ENCODE measurements around the gene RLBP1. TPM values are rescaled to one million over a fixed set of nuclear protein-coding genes. Genes with fewer than 3 reads are reported as not detected.

The RLBP1 gene
- total RNA-seq, 4 donors from 2014 or later, result not detected

DNA sequence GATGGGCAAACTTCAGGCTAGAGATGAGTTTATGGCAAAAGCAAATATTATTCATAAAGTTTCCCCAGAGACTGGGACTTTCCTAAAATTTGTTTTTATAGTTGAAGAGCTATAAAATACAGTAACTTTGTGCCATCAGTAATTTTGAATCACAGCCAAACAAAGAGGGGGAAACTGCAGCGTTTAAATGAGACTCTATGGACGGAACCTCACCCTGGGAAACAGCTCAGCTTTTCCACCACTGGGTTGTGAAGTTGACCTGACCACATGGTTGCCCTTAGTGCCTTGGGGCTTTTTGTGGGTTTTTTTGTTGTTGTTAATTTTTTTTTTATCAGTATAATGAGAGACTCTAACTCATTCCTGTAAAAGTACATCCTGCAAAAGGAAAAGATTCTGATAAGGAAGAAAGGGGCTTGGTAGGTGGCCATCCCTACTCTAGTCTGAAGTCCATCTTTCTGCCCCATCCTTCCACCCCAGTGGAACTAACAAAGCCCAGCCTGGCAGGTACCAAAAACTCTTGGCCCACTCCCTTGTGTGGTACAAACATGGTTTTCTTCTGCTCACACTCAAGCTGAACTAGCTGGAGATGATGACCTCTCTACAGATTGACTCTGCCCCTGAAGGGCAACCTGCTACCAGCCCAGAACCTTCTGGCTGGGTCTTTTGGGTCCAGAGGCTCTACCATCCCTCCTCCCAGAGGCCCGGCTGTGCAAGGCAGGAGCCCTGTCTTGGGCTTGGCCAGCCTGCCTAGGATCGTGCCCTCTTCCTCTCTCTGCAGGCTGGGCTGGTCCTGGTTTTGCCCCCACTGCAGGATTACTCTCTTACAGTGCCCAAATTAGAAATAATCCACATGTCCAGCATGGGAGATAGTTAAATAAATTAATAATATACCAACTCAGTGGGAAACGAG is 41.2 kb downstream of the RLBP1 start:
- Histone ChIP-seq H3K4me1 (peaks cover 0 to 9% (median 0%) of the 10 kb centered on the region in 3 donors), H3K27ac (no peak overlapping the region), H3K4me3 (no peak overlapping the region), H3K9me3 (no peaks in the 10 kb centered on the region), H3K36me3 (peaks cover 3 to 90% (median 28%) of the 10 kb centered on the region in 3 donors), H3K27me3 (no peaks in the 10 kb centered on the region)
- TF ChIP-seq POLR2A (IDR thresholded peaks at IDR 0.05), result no peak
- TF ChIP-seq, protein P1, sequence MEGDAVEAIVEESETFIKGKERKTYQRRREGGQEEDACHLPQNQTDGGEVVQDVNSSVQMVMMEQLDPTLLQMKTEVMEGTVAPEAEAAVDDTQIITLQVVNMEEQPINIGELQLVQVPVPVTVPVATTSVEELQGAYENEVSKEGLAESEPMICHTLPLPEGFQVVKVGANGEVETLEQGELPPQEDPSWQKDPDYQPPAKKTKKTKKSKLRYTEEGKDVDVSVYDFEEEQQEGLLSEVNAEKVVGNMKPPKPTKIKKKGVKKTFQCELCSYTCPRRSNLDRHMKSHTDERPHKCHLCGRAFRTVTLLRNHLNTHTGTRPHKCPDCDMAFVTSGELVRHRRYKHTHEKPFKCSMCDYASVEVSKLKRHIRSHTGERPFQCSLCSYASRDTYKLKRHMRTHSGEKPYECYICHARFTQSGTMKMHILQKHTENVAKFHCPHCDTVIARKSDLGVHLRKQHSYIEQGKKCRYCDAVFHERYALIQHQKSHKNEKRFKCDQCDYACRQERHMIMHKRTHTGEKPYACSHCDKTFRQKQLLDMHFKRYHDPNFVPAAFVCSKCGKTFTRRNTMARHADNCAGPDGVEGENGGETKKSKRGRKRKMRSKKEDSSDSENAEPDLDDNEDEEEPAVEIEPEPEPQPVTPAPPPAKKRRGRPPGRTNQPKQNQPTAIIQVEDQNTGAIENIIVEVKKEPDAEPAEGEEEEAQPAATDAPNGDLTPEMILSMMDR (IDR thresholded peaks at IDR 0.05), result no peak
- intact Hi-C loops (cut with DNase I), result loop anchor here (10.0 kb wide), 1 partner anchor 275 kb away; no protein-coding TSS in a partner anchor
- DNase-seq, result no peak
- WGBS, 2 donors, result 51 to 60% methylated on average over 3 of the region's 5 CpGs

DNA sequence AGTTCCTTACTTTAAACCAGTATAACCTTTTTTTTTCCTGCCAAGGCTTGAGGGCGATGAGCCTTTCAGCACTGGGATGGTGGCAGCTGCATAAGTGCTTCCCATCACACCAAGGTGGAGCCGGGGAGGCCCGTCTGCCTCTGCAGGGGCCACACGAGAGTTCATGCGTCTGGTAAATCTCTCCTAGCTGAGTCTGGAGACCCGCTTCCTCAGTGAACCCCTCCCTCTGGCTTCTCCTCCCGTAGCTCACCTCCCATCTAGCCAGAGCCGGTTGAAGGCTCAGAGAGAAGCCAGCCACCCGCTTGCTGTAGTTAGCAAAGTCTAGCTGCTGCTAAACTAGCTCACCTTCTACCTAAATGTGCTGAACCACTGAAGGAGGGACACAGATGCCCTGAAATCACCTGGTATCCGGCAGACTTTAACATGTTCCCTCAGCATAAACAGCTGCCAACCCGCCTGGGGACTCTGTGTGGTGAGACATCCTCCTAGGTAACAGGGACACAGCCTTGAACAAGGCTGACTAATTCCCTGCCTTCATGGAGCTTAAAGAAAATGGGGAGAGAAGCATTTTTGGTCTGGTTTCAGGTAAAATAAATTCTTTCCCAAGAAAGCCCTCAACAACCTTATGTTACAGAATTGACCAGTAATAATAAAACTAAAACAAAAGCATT is 42.9 kb downstream of the RLBP1 start:
- DNase-seq, result no peak
- WGBS, 2 donors, result 79 to 100% methylated on average over 4 to 7 of the region's 11 CpGs
- no peak overlapping the region for H3K27ac ChIP-seq
- H3K27me3 ChIP-seq, result no peaks in the 10 kb centered on the region
- H3K4me3 ChIP-seq, result no peak overlapping the region
- peaks cover 0 to 21% (median 3%) of the 10 kb centered on the region in 3 donors for H3K4me1 ChIP-seq
- intact Hi-C loops (cut with DNase I), result loop anchor here (10.0 kb wide), 1 partner anchor 274 kb away; no protein-coding TSS in a partner anchor
- H3K9me3 ChIP-seq, result no peaks in the 10 kb centered on the region
- peaks cover 0 to 86% (median 28%) of the 10 kb centered on the region in 3 donors for H3K36me3 ChIP-seq
- no peak for TF ChIP-seq POLR2A (IDR thresholded peaks at IDR 0.05)
- TF ChIP-seq, protein P1 (IDR thresholded peaks at IDR 0.05), result no peak

GRCh38 chr15:89177633-89178306 is 43.6 kb downstream of the RLBP1 start:
- WGBS, 2 donors, result 0 to 8% methylated on average over 5 to 6 of the region's 6 CpGs
- intact Hi-C loops (cut with DNase I), result loop anchor here (2.0 to 10.0 kb wide), 2 partner anchors 121 to 273 kb away; no protein-coding TSS in a partner anchor
- no peaks in the 10 kb centered on the region for H3K27me3 ChIP-seq
- DNase-seq, result no peak
- peak overlapping the region in 1 of 4 donors; percentile 1 for H3K27ac ChIP-seq
- no peak overlapping the region for H3K4me3 ChIP-seq
- H3K36me3 ChIP-seq, result peaks cover 0 to 91% (median 28%) of the 10 kb centered on the region in 3 donors
- H3K4me1 ChIP-seq, result peaks cover 0 to 21% (median 3%) of the 10 kb centered on the region in 3 donors
- H3K9me3 ChIP-seq, result no peaks in the 10 kb centered on the region
- TF ChIP-seq POLR2A (IDR thresholded peaks at IDR 0.05), result no peak
- TF ChIP-seq, protein P1 (IDR thresholded peaks at IDR 0.05), result peak; percentile 29 to 89 (median 82)

- H3K36me3 ChIP-seq, result peaks cover 0 to 86% (median 28%) of the 10 kb centered on the region in 3 donors
- no peak for DNase-seq
- peaks cover 0 to 21% (median 3%) of the 10 kb centered on the region in 3 donors for H3K4me1 ChIP-seq
- 92 to 93% methylated on average over 12 of the region's 12 CpGs for WGBS, 2 donors
- peak overlapping the region in 1 of 4 donors; percentile 1 for H3K27ac ChIP-seq
- H3K27me3 ChIP-seq, result no peaks in the 10 kb centered on the region
- intact Hi-C loops (cut with DNase I), result loop anchor here (2.0 to 10.0 kb wide), 2 partner anchors 120 to 272 kb away; no protein-coding TSS in a partner anchor
- no peak overlapping the region for H3K4me3 ChIP-seq
- TF ChIP-seq POLR2A (IDR thresholded peaks at IDR 0.05), result no peak
- TF ChIP-seq, protein P1 (IDR thresholded peaks at IDR 0.05), result no peak
- no peaks in the 10 kb centered on the region for H3K9me3 ChIP-seq
Measured at GRCh38 chr15:89177116-89177515, 44.3 kb downstream of the RLBP1 start.

Data from esophagus squamous epithelium (tissue), 5 donors.